Measurements from ENCODE around the gene ZNF428. TPM values are rescaled to one million over a fixed set of nuclear protein-coding genes. Genes with fewer than 3 reads are reported as not detected.

The ZNF428 gene
- total RNA-seq, 2 donors from 2014 or later, result 21.5 to 27.4 TPM

GRCh38 chr19:43563816-43564457 is 55.5 kb downstream of the ZNF428 start:
- H3K36me3 ChIP-seq, result no peaks in the 10 kb centered on the region
- H3K27ac ChIP-seq, result no peak overlapping the region
- no peaks in the 10 kb centered on the region for H3K9me3 ChIP-seq
- no peak overlapping the region for H3K9ac ChIP-seq (ENCODE audit: low read depth in 2 of 2, low read length in 2 of 2)
- no peak overlapping the region for H3K4me3 ChIP-seq
- DNase-seq, result no peak
- H3K4me1 ChIP-seq, result no peaks in the 10 kb centered on the region
- TF ChIP-seq CTCF (IDR thresholded peaks at IDR 0.05), result no peak
- intact Hi-C loops (cut with DNase I), result no loop called here
- no peaks in the 10 kb centered on the region for H3K27me3 ChIP-seq

GRCh38 chr19:43562698-43563241 is 56.7 kb downstream of the ZNF428 start:
- intact Hi-C loops (cut with DNase I), result no loop called here
- no peak for TF ChIP-seq CTCF (IDR thresholded peaks at IDR 0.05)
- no peaks in the 10 kb centered on the region for H3K27me3 ChIP-seq
- H3K4me1 ChIP-seq, result no peaks in the 10 kb centered on the region
- no peak overlapping the region for H3K9ac ChIP-seq (ENCODE audit: low read depth in 2 of 2, low read length in 2 of 2)
- H3K9me3 ChIP-seq, result no peaks in the 10 kb centered on the region
- DNase-seq, result peak; percentile 59
- H3K4me3 ChIP-seq, result no peak overlapping the region
- peak overlapping the region; percentile 59 for H3K27ac ChIP-seq
- no peaks in the 10 kb centered on the region for H3K36me3 ChIP-seq

- Histone ChIP-seq H3K27ac (peak overlapping the region; percentile 59), H3K9ac (ENCODE audit: low read depth in 2 of 2, low read length in 2 of 2) (no peak overlapping the region), H3K4me3 (no peak overlapping the region), H3K36me3 (no peaks in the 10 kb centered on the region), H3K27me3 (no peaks in the 10 kb centered on the region), H3K9me3 (no peaks in the 10 kb centered on the region), H3K4me1 (no peaks in the 10 kb centered on the region)
- TF ChIP-seq CTCF (IDR thresholded peaks at IDR 0.05), result no peak
- no peak for DNase-seq
- intact Hi-C loops (cut with DNase I), result no loop called here
Observed at GRCh38 chr19:43562226-43562697, 57.2 kb downstream of the ZNF428 start.

GRCh38 chr19:43561139-43561970 is 58.1 kb downstream of the ZNF428 start:
- no peak for TF ChIP-seq CTCF (IDR thresholded peaks at IDR 0.05)
- DNase-seq, result no peak
- intact Hi-C loops (cut with DNase I), result no loop called here
- Histone ChIP-seq H3K36me3 (no peaks in the 10 kb centered on the region), H3K9ac (ENCODE audit: low read depth in 2 of 2, low read length in 2 of 2) (no peak overlapping the region), H3K9me3 (no peaks in the 10 kb centered on the region), H3K4me3 (no peak overlapping the region), H3K4me1 (no peaks in the 10 kb centered on the region), H3K27me3 (no peaks in the 10 kb centered on the region), H3K27ac (no peak overlapping the region)

GRCh38 chr19:43560687-43561086 is 58.7 kb downstream of the ZNF428 start:
- no peaks in the 10 kb centered on the region for H3K36me3 ChIP-seq
- intact Hi-C loops (cut with DNase I), result no loop called here
- no peaks in the 10 kb centered on the region for H3K4me1 ChIP-seq

More at GRCh38 chr19:43560687-43561086, 58.7 kb downstream of the ZNF428 start:
- H3K9ac ChIP-seq (ENCODE audit: low read depth in 2 of 2, low read length in 2 of 2), result no peak overlapping the region
- H3K9me3 ChIP-seq, result no peaks in the 10 kb centered on the region
- TF ChIP-seq CTCF (IDR thresholded peaks at IDR 0.05), result no peak
- no peak for DNase-seq
- no peaks in the 10 kb centered on the region for H3K27me3 ChIP-seq
- H3K4me3 ChIP-seq, result no peak overlapping the region
- no peak overlapping the region for H3K27ac ChIP-seq

Other genes with a start within 250 kb of the ZNF428 start
- under 1 TPM in 1 of 2 donors, not detected in 1; 0.17 TPM for gene TEX101, start 204.7 kb downstream of the ZNF428 start, total RNA-seq
- under 1 TPM; 0.42 to 0.59 TPM for gene LYPD3, start 154.0 kb downstream of the ZNF428 start, total RNA-seq
- 10 to 100 TPM in 1 of 2 donors, 1 to 10 TPM in 1; 6.8 to 24.0 TPM for gene PHLDB3, start 114.9 kb downstream of the ZNF428 start, total RNA-seq
- 100 to 1,000 TPM; 482 to 569 TPM for gene ETHE1, start 92.4 kb downstream of the ZNF428 start, total RNA-seq
- gene ZNF575, start 86.4 kb downstream of the ZNF428 start, total RNA-seq, result 10 to 100 TPM in 1 of 2 donors, 1 to 10 TPM in 1; 6.4 to 11.3 TPM
- 10 to 100 TPM; 22.3 to 40.7 TPM for gene XRCC1, start 44.1 kb downstream of the ZNF428 start, total RNA-seq
- gene PINLYP, start 43.8 kb downstream of the ZNF428 start, total RNA-seq, result 1 to 10 TPM in 1 of 2 donors, under 1 TPM in 1; 0.52 to 2.4 TPM
- 10 to 100 TPM; 19.9 to 24.6 TPM for gene IRGQ, start 23.5 kb downstream of the ZNF428 start, total RNA-seq
- gene ZNF576, start 23.0 kb downstream of the ZNF428 start, total RNA-seq, result 10 to 100 TPM; 15.4 to 27.1 TPM
- under 1 TPM; 0.42 to 0.57 TPM for gene SRRM5, start 7.5 kb downstream of the ZNF428 start, total RNA-seq
- gene CADM4, start 20.2 kb upstream of the ZNF428 start, total RNA-seq, result 1 to 10 TPM; 2.3 to 5.8 TPM
- gene PLAUR, start 50.5 kb upstream of the ZNF428 start, total RNA-seq, result 10 to 100 TPM; 33.7 to 51.6 TPM
- gene IRGC, start 96.4 kb upstream of the ZNF428 start, total RNA-seq, result not detected
- 10 to 100 TPM; 30.1 to 66.6 TPM for gene SMG9, start 135.3 kb upstream of the ZNF428 start, total RNA-seq
- 10 to 100 TPM; 25.4 to 60.9 TPM for gene KCNN4, start 161.3 kb upstream of the ZNF428 start, total RNA-seq
- 1 to 10 TPM; 3.3 to 3.9 TPM for gene LYPD5, start 182.8 kb upstream of the ZNF428 start, total RNA-seq
- 1 to 10 TPM; 6.5 to 7.3 TPM for gene ZNF283, start 207.7 kb upstream of the ZNF428 start, total RNA-seq

All from colonic mucosa (tissue), 4 donors.